Measurements from ENCODE around the gene DND1.
A peak's percentile ranks its signal among the peaks of the same experiment; 100 is the strongest.
"Not testable (repeated sequence)": the region's sequence is repeated elsewhere in the genome, so short reads cannot be mapped to it uniquely, and the experiment has no call there.

DND1 gene

GRCh38 chr5:140673187-140673976 lies at the start of gene DND1:
Gene DND1, minus strand, starts transcription at chr5:140673576. Its CDS starts 34 bp downstream, at chr5:140673542.
- DNase-seq = no peak

- not testable (repeated sequence) for DNase-seq
Observed at GRCh38 chr5:140721395-140721794, 48.0 kb upstream of the DND1 start.

DNA sequence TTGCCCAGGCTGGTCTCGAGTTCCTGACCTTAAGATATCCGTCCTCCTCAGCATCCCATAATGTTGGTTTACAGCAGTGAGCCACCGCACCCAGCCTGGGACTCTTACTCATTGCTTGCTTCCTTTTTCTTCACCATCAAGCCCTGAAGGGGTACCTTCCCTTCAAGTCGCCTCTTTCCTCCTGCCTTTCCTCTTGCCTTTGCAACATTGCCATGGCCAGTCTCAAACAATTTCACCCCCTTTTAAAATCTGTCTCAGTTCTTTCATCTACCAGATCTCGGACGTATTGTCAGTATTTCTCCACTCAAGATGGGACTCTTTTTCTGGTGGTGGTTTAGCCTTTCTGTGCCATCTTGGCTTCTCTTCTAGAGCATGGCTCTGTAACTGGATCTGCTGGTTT lies 47.4 kb upstream of the DND1 start:
- not testable (repeated sequence) for DNase-seq

DNA sequence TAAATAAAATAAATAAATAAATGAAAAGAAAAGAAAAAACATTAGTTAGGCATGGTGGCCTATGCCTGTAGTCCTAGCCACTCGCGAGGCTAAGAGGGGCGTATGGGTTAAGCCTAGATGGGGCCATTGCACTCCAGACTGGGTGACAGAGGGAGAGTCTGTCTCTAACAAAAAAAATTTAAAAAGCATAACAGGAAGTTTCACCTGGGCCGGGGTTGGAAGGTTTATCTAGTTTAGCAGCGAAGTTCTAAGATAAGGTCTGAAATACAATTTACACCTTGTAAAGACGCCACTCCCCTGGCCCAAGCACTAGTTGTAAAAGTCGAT lies 44.9 kb upstream of the DND1 start:
- DNase-seq = no peak

- DNase-seq = not testable (repeated sequence)
Observed at GRCh38 chr5:140716238-140716637, 42.9 kb upstream of the DND1 start.

DNA sequence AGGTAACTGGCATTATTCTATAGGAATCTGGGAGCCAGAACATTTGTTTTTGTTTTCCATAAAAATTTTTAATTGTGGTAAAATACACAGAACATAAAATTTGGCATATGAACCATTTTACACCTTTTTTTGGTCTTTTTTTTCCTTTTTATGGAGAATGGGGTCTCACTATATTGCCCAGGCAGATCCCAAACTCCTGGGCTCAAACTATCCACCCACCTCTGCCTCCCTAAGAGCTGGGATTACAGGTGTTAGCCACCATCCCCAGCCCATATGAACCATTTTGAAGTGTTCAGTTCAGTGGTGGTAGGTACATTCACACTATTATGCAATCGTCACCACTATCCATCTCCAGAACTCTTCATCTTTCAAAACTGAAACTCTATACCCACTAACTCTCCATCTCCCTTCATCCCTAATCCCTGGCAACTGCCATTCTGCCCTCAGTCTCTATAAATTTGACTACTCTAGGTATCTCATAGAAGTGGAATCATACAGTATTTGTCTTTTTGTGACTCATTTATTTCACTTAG lies 40.3 kb upstream of the DND1 start:
- no peak for DNase-seq

DNA sequence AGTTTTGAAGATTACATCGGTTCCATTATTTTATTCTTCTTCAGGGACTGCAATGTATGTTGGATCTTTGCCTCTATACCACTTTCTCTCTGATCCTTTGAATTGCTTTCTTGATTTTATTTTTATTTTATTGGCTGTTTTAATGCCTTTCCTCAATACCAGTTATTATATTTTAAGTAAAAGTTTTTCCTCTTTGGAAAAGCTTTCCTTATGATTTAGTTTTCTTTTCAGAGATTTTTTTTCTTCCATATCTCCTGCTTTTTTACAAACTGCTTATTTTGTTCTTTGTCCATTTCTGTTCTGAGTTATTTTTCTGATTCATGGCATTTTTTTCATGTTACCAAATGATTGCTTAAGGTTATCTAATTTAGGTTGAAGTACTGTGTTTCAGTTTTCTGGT lies 38.4 kb upstream of the DND1 start:
- DNase-seq = no peak

DNA sequence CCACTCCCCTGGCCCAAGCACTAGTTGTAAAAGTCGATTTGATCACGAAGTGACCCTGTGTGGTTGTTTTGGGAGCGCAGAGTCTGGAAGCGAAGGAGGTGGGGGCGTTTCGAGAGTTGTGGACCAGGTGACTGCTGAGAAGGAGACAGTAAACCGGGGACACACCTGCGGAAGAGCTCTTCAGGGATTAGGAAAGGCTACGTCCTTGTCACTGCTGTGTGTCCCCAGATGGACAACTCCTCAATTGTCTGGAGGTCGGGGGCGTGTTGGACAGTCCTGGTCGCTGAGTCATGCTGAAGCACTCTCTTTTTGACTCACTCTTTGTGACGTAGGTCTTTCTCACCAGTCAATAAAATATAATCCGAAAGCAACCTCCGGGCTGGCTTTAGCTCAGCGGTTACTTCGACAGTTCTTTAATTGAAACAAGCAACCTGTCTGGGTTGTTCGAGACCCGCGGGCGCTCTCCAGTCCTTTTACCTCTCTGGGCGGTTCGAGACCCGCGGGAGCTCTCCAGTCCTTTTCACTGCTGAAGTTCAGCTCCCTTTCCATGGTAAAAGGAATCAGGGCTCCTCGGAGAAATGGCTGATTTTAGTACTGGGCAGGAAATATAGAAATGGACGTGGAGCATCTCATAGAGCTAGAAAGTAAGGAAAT lies 37.6 kb upstream of the DND1 start:
- DNase-seq = peak; percentile 93

GRCh38 chr5:140708787-140709186 lies 35.4 kb upstream of the DND1 start:
- DNase-seq = not testable (repeated sequence)

- no peak for DNase-seq
Observed at GRCh38 chr5:140707812-140708211, 34.4 kb upstream of the DND1 start.

- DNase-seq = peak; percentile 93
Observed at GRCh38 chr5:140700177-140701144, 27.1 kb upstream of the DND1 start, which contains the start of gene ZMAT2. Gene ZMAT2, plus strand, starts transcription at chr5:140700447. Its CDS starts 14 bp downstream, at chr5:140700461.

DNA sequence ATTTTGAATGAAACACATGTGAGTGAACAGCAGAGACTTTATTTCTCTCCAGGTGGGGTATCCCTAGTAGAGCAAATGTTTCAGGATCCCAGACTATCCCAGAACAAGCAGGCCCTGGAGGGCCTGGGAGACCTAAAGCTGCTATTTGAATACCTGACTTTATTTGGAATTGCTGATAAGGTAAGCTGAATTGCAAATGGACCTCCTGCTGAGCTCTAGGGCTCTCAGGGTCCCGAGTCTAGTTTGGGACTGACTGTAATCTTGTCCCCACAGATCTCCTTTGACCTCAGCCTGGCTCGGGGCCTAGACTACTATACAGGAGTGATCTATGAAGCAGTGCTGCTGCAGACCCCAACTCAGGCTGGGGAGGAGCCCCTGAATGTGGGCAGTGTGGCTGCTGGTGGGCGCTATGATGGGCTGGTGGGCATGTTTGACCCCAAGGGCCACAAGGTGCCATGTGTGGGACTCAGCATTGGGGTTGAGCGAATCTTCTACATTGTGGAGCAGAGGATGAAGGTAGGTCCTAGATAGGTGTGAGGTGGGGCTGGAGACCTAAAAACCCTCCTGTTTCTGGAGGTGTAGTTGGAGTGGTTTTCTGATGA lies 23.6 kb upstream of the DND1 start:
- DNase-seq = no peak

DNA sequence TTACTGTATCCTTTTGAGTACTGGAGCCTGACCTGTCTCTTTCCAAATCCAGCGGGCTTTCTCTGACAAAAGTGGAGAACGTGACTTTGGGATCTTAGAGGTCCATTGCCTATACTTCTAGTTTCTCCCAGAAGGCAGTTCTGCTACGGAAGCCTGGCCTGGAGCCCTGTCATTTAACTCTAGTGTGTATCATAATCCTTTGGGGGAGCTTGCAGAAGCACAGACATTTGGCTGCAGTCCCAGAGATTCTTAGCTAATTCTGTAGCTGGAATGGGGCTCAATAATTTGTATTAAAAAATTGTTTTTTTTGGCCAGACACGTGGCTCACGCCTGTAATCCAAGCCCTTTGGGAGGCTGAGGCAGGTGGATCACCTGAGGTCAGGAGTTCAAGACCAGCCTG lies 20.9 kb upstream of the DND1 start:
- no peak for DNase-seq

- DNase-seq = peak; percentile 90
Observed at GRCh38 chr5:140690941-140691924, 17.9 kb upstream of the DND1 start, which contains the start of the genes HARS1 and HARS2. Gene HARS1, minus strand, starts transcription at chr5:140691370. Its CDS starts 66 bp downstream, at chr5:140691304. Gene HARS2, plus strand, starts transcription at chr5:140691455. Its CDS starts 194 bp downstream, at chr5:140691649.

GRCh38 chr5:140690376-140690932 lies 17.1 kb upstream of the DND1 start:
- no peak for DNase-seq

GRCh38 chr5:140678993-140679392 lies 5.6 kb upstream of the DND1 start:
- no peak for DNase-seq

GRCh38 chr5:140677947-140678346 lies 4.6 kb upstream of the DND1 start:
- DNase-seq = no peak

DNA sequence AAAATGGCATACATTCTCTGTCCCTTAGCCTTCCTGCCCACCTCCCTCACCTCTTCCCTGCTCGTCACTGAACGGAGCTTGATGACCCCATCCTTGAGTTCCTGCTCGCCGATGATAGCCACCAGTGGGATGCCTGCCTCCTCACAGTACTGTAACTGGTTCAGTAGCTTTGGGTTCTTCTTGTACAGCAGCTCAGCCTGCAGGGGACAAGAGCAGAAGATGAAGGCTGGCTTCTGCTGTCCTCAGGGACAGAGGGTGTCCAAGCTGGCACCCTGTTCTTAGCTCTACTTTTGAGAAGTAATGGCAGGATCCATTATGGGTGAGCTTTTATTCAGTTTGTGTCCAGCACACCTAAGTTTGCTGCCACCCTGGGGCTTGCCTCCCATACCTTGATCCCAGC lies 1.3 kb upstream of the DND1 start:
- DNase-seq = no peak

DNA sequence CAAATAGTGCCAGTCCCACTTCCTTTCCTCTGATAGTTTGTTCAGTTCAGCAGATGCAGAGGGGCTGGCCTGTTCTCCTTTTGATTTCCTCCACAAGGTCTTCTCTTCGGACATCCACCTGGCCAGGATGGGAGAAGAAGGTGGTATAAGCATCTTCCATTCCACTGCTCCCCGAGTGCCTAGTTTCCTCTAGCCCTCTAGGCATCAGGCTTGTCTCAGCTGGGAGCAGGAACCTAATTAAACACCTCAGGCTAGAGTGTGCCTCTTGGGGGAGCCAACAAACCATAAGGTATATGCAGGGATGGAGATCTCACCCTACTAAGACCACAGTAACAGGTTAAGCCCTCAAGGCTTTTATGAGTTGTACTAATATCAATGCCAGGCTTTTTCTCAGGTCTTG lies 835 bp upstream of the DND1 start:
- DNase-seq = no peak

DNA sequence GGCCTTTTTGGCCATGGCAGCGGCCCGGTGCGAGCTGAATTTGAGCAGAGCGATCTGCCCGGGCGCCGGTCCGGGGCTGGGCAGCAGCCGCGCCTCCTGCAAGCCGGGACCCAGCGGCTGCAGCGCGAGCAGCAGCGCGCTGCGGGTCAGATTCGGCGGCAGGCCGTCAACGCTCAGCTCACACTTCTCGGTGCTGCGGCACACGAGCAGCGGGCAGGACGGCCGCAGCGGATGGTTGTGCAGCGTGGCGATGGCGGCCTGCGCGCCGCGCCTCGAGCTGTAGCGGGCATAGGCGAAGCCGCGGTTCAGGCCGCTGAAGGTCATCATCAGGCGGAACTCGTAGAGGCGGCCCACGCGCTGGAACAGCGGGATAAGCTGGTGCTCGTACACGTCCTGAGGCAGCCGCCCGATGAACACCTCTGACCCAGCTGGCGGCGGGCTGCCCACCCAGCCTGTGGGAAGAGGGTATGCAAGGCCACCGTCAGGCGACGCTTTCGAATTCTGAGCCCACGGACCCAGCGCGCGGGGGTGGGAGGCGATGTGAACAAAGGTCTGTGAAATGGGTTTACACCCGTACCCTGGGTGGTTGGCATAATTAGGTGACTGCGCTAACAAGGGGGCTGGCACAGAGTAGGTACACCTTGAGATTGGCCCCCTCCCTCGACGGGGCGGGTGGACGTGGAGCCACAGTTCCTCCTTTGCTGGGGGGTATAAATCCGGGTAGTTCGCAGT lies 755 bp downstream of the DND1 start:
- no peak for DNase-seq

All from stimulated activated CD8-positive, alpha-beta memory T cell treated with anti-CD3 and anti-CD28 coated beads, Interleukin-4, amount 100 ng/mL, for 48 hours (primary cell).